ENCODE measurements around the gene SNAP47. TPM values are rescaled to one million over a fixed set of nuclear protein-coding genes. Genes with fewer than 3 reads are reported as not detected.

Gene SNAP47
- total and polyA plus RNA-seq, 2 experiments from 2014 or later, result 29.3 to 40.1 TPM

GRCh38 chr1:227793948-227794816, 58.9 kb downstream of the SNAP47 start:
- no peaks in the 10 kb centered on the region for H3K9me2 ChIP-seq (ENCODE audit: insufficient read depth)
- in situ Hi-C loops (cut with MboI), result no loop called here
- H2AFZ ChIP-seq, result peak overlapping the region; percentile 23
- peak; percentile 95 for DNase-seq
- WGBS, 2 experiments (ENCODE audit: low coverage in 1 of 2, low lambda C conversion rate in 2 of 2, missing lambda C conversion rate in 2 of 2), result 0 to 3% methylated on average over 8 to 12 of the region's 12 CpGs
- H3K79me2 ChIP-seq (ENCODE audit: insufficient read depth), result no peaks in the 10 kb centered on the region
- no peaks in the 10 kb centered on the region for H3K27me3 ChIP-seq (replicated peaks; ENCODE audit: insufficient read depth)
- H3F3A ChIP-seq (ENCODE audit: insufficient read depth), result 0 out of 2 replicates have a peak, but pooled peaks cover 4% of the 10 kb centered on the region
- peak overlapping the region; percentile 51 for H3K4me3 ChIP-seq
- no peaks in the 10 kb centered on the region for H4K20me1 ChIP-seq (ENCODE audit: insufficient read depth)
- H3K4me2 ChIP-seq (ENCODE audit: unreplicated experiment), result peak overlapping the region; percentile 71
- H3K9ac ChIP-seq, result peak overlapping the region; percentile 64
- no peaks in the 10 kb centered on the region for H3K36me3 ChIP-seq (ENCODE audit: low read depth)
- H3K27ac ChIP-seq, result peak overlapping the region; percentile 77
- no peaks in the 10 kb centered on the region for H3K9me3 ChIP-seq (ENCODE audit: low read depth)
- TF ChIP-seq EZH2 (IDR thresholded peaks at IDR 0.05; ENCODE audit: insufficient read depth, poor library complexity, severe bottlenecking), result no peak
- TF ChIP-seq EZH2phosphoT487 (IDR thresholded peaks at IDR 0.05; ENCODE audit: insufficient read depth, low read depth), result no peak
- H3K4me1 ChIP-seq (ENCODE audit: insufficient read depth), result peaks cover 17% of the 10 kb centered on the region

- in situ Hi-C loops (cut with MboI), result no loop called here
- no peaks in the 10 kb centered on the region for H3K27me3 ChIP-seq (replicated peaks; ENCODE audit: insufficient read depth)
- H4K20me1 ChIP-seq (ENCODE audit: insufficient read depth), result no peaks in the 10 kb centered on the region
- H3K9ac ChIP-seq, result peak overlapping the region; percentile 49; the same call in 1 of the 2 replicates
- peak overlapping the region; percentile 51; the same call in 1 of the 2 replicates for H3K4me3 ChIP-seq
- peak overlapping the region; percentile 23; the same call in 1 of the 2 replicates for H2AFZ ChIP-seq
- no peaks in the 10 kb centered on the region for H3K9me3 ChIP-seq (ENCODE audit: low read depth)
- H3K9me2 ChIP-seq (ENCODE audit: insufficient read depth), result no peaks in the 10 kb centered on the region
- DNase-seq, result peak; percentile 28
- no peaks in the 10 kb centered on the region for H3K36me3 ChIP-seq (ENCODE audit: low read depth)
- peak overlapping the region; percentile 71 for H3K4me2 ChIP-seq (ENCODE audit: unreplicated experiment)
- H3K4me1 ChIP-seq (ENCODE audit: insufficient read depth), result peaks cover 17% of the 10 kb centered on the region
- 42 to 50% methylated on average over 2 to 11 of the region's 11 CpGs for WGBS, 2 experiments (ENCODE audit: low coverage in 1 of 2, low lambda C conversion rate in 2 of 2, missing lambda C conversion rate in 2 of 2)
- peak overlapping the region; percentile 77 for H3K27ac ChIP-seq
- H3F3A ChIP-seq (ENCODE audit: insufficient read depth), result 0 out of 2 replicates have a peak, but pooled peaks cover 4% of the 10 kb centered on the region
- H3K79me2 ChIP-seq (ENCODE audit: insufficient read depth), result no peaks in the 10 kb centered on the region
- no peak for TF ChIP-seq EZH2phosphoT487 (IDR thresholded peaks at IDR 0.05; ENCODE audit: insufficient read depth, low read depth)
- TF ChIP-seq EZH2 (IDR thresholded peaks at IDR 0.05; ENCODE audit: insufficient read depth, poor library complexity, severe bottlenecking), result no peak
These were observed 59.6 kb downstream of the SNAP47 start for GRCh38 chr1:227794817-227795192.

- no peak for DNase-seq
- in situ Hi-C loops (cut with MboI), result no loop called here
- H3K4me2 ChIP-seq (ENCODE audit: unreplicated experiment), result no peak overlapping the region
- H3K27me3 ChIP-seq (replicated peaks; ENCODE audit: insufficient read depth), result no peaks in the 10 kb centered on the region
- H3F3A ChIP-seq (ENCODE audit: insufficient read depth), result 0 out of 2 replicates have a peak, but pooled peaks cover 4% of the 10 kb centered on the region
- no peaks in the 10 kb centered on the region for H3K9me3 ChIP-seq (ENCODE audit: low read depth)
- no peaks in the 10 kb centered on the region for H3K9me2 ChIP-seq (ENCODE audit: insufficient read depth)
- H3K4me3 ChIP-seq, result no peak overlapping the region
- H4K20me1 ChIP-seq (ENCODE audit: insufficient read depth), result no peaks in the 10 kb centered on the region
- H3K36me3 ChIP-seq (ENCODE audit: low read depth), result no peaks in the 10 kb centered on the region
- peaks cover 17% of the 10 kb centered on the region for H3K4me1 ChIP-seq (ENCODE audit: insufficient read depth)
- 70 to 84% methylated on average over 3 to 6 of the region's 6 CpGs for WGBS, 2 experiments (ENCODE audit: low coverage in 1 of 2, low lambda C conversion rate in 2 of 2, missing lambda C conversion rate in 2 of 2)
- H3K9ac ChIP-seq, result no peak overlapping the region
- no peak for TF ChIP-seq EZH2 (IDR thresholded peaks at IDR 0.05; ENCODE audit: insufficient read depth, poor library complexity, severe bottlenecking)
- no peak for TF ChIP-seq EZH2phosphoT487 (IDR thresholded peaks at IDR 0.05; ENCODE audit: insufficient read depth, low read depth)
- H2AFZ ChIP-seq, result no peak overlapping the region
- H3K79me2 ChIP-seq (ENCODE audit: insufficient read depth), result no peaks in the 10 kb centered on the region
- H3K27ac ChIP-seq, result no peak overlapping the region
These were observed 60.5 kb downstream of the SNAP47 start for GRCh38 chr1:227795732-227796131.

- 0 out of 2 replicates have a peak, but pooled peaks cover 4% of the 10 kb centered on the region for H3F3A ChIP-seq (ENCODE audit: insufficient read depth)
- no peak for DNase-seq
- H3K4me2 ChIP-seq (ENCODE audit: unreplicated experiment), result no peak overlapping the region
- no peak overlapping the region for H2AFZ ChIP-seq
- no peaks in the 10 kb centered on the region for H3K9me2 ChIP-seq (ENCODE audit: insufficient read depth)
- TF ChIP-seq EZH2phosphoT487 (IDR thresholded peaks at IDR 0.05; ENCODE audit: insufficient read depth, low read depth), result no peak
- no peak for TF ChIP-seq EZH2 (IDR thresholded peaks at IDR 0.05; ENCODE audit: insufficient read depth, poor library complexity, severe bottlenecking)
- no peak overlapping the region for H3K9ac ChIP-seq
- H3K79me2 ChIP-seq (ENCODE audit: insufficient read depth), result no peaks in the 10 kb centered on the region
- WGBS, 2 experiments (ENCODE audit: low coverage in 1 of 2, low lambda C conversion rate in 2 of 2, missing lambda C conversion rate in 2 of 2), result 79 to 85% methylated on average over 5 of the region's 5 CpGs
- H3K36me3 ChIP-seq (ENCODE audit: low read depth), result no peaks in the 10 kb centered on the region
- in situ Hi-C loops (cut with MboI), result no loop called here
- H3K4me1 ChIP-seq (ENCODE audit: insufficient read depth), result peaks cover 17% of the 10 kb centered on the region
- H3K27me3 ChIP-seq (replicated peaks; ENCODE audit: insufficient read depth), result no peaks in the 10 kb centered on the region
- H4K20me1 ChIP-seq (ENCODE audit: insufficient read depth), result no peaks in the 10 kb centered on the region
- no peaks in the 10 kb centered on the region for H3K9me3 ChIP-seq (ENCODE audit: low read depth)
- H3K27ac ChIP-seq, result no peak overlapping the region
- H3K4me3 ChIP-seq, result no peak overlapping the region
These were observed 61.2 kb downstream of the SNAP47 start for GRCh38 chr1:227796359-227796915.

All from GM23248 (cell line).